ENCODE data around the gene SHC3. TPM values are rescaled to one million over a fixed set of nuclear protein-coding genes. Genes with fewer than 3 reads are reported as not detected.

Gene SHC3
- total and polyA plus RNA-seq, 2 donors (not counting 3 experiments of a cell fraction or from before 2014, with no cell fraction given), result 1.0 to 2.0 TPM

DNA sequence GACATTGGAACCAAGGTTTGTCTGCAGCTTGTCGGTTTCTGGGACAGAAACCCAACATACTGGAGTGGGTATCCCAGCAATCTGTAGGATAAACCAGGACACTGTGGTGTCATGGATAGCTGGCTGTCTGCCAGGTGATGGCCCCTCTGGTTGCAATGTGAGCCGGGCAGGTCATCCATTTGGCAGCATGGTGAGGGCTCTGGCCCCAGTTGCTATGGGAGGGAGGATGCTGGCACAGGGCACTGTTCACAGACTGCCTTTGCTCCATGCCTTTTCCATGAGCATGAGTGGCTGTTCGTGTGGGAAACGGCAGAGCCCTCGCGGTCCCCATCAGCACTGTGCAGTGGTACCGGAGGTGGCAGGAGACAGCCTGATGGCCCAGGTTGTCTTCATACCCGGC lies 181.0 kb downstream of the SHC3 start:
- no peaks in the 10 kb centered on the region for H4K20me1 ChIP-seq (replicated peaks; ENCODE audit: control insufficient read depth, extremely low read depth, insufficient read depth, low read length)
- ChIA-PET CTCF (interaction anchor here (1.3 to 1.6 kb wide), 4 partner anchors 216 to 419 kb away, joined by 3 to 6 read pairs (median 4); no protein-coding TSS in a partner anchor), POLR2A (interaction anchor here (0.7 kb wide), 1 partner anchor 600 kb away, joined by 3 read pairs; no protein-coding TSS in a partner anchor)
- no peak overlapping the region for H3K27ac ChIP-seq (ENCODE audit: insufficient read depth, low read depth, low read length)
- intact Hi-C loops (cut with micrococcal nuclease), result no loop called here
- H3K4me2 ChIP-seq (ENCODE audit: insufficient read depth, low read length), result no peak overlapping the region
- H3K79me2 ChIP-seq (ENCODE audit: control insufficient read depth, insufficient read depth, low read length), result peaks cover 67% of the 10 kb centered on the region
- dilution Hi-C loops (cut with MboI; ENCODE audit: extremely low pct_ligation_motif_present, low sequenced_read_pairs), result no loop called here
- no peaks in the 10 kb centered on the region for H3K9me1 ChIP-seq (replicated peaks; ENCODE audit: control insufficient read depth, extremely low read depth, insufficient read depth, low read length)
- no peak for DNase-seq (ENCODE audit: low read depth, low spot score)
- no peak overlapping the region for H3K9ac ChIP-seq (replicated peaks; ENCODE audit: extremely low read depth, insufficient read depth, low read length)
- no peaks in the 10 kb centered on the region for H3K27me3 ChIP-seq (ENCODE audit: control insufficient read depth in 2 of 2, insufficient read depth in 2 of 2, low read length in 2 of 2)
- no peak for FAIRE-seq
- peaks cover 26% of the 10 kb centered on the region for H3K4me1 ChIP-seq (ENCODE audit: control insufficient read depth, extremely low read depth, insufficient read depth, low read length)
- no peak overlapping the region for H2AFZ ChIP-seq (ENCODE audit: low read depth, low read length)
- no peaks in the 10 kb centered on the region for H3K9me3 ChIP-seq (replicated peaks; ENCODE audit: control insufficient read depth, insufficient read depth, low read length)
- peaks cover 2 to 4% of the 10 kb centered on the region in 2 experiments for H3K36me3 ChIP-seq (ENCODE audit: control insufficient read depth in 2 of 2, extremely low read depth in 1 of 2, insufficient read depth in 2 of 2, low read length in 2 of 2)
- BruUV-seq (replicated peaks), result no TSS peak
- no peak overlapping the region for H3K4me3 ChIP-seq (replicated peaks in 1 of 3; ENCODE audit: insufficient read depth in 1 of 3, low read depth in 1 of 3, low read length in 3 of 3)
- TF ChIP-seq EZH2 (IDR thresholded peaks at IDR 0.05; ENCODE audit: borderline replicate concordance, low read depth, low read length, severe bottlenecking), result no peak
- TF ChIP-seq FOS (IDR thresholded peaks at IDR 0.05; ENCODE audit: borderline replicate concordance, insufficient read depth, low read length), result no peak
- no peak for TF ChIP-seq POLR2AphosphoS5 (IDR thresholded peaks at IDR 0.05; ENCODE audit: insufficient read depth, low read depth, low read length)
- TF ChIP-seq, protein P1, sequence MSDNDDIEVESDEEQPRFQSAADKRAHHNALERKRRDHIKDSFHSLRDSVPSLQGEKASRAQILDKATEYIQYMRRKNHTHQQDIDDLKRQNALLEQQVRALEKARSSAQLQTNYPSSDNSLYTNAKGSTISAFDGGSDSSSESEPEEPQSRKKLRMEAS (IDR thresholded peaks at IDR 0.05; ENCODE audit: insufficient read depth, insufficient read length), result no peak
- TF ChIP-seq POLR2A (IDR thresholded peaks at IDR 0.05; ENCODE audit: low read depth, low read length), result no peak
- TF ChIP-seq, protein P2, sequence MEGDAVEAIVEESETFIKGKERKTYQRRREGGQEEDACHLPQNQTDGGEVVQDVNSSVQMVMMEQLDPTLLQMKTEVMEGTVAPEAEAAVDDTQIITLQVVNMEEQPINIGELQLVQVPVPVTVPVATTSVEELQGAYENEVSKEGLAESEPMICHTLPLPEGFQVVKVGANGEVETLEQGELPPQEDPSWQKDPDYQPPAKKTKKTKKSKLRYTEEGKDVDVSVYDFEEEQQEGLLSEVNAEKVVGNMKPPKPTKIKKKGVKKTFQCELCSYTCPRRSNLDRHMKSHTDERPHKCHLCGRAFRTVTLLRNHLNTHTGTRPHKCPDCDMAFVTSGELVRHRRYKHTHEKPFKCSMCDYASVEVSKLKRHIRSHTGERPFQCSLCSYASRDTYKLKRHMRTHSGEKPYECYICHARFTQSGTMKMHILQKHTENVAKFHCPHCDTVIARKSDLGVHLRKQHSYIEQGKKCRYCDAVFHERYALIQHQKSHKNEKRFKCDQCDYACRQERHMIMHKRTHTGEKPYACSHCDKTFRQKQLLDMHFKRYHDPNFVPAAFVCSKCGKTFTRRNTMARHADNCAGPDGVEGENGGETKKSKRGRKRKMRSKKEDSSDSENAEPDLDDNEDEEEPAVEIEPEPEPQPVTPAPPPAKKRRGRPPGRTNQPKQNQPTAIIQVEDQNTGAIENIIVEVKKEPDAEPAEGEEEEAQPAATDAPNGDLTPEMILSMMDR (IDR thresholded peaks at IDR 0.05; ENCODE audit: extremely low read depth in 1 of 2, insufficient read depth in 1 of 2, low read depth in 1 of 2, low read length in 2 of 2), result no peak
- no peak for TF ChIP-seq JUN (IDR thresholded peaks at IDR 0.05; ENCODE audit: borderline replicate concordance, insufficient read depth, insufficient read length, low read depth)
- TF ChIP-seq MYC (IDR thresholded peaks at IDR 0.05; ENCODE audit: low read depth, low read length), result no peak
- TF ChIP-seq GATA2 (IDR thresholded peaks at IDR 0.05; ENCODE audit: insufficient read depth, insufficient read length, low read depth, low read length), result no peak
